ENCODE data around the gene MAP3K12.

MAP3K12 gene

GRCh38 chr12:53474077-53474476 lies 25.2 kb downstream of the MAP3K12 start:
- no peak overlapping the region for H3K4me3 ChIP-seq
- H3K36me3 ChIP-seq = peaks cover 79 to 100% (median 95%) of the 10 kb centered on the region in 3 donors
- TF ChIP-seq CTCF (IDR thresholded peaks at IDR 0.05) = no peak
- intact Hi-C loops (cut with DNase I; ENCODE audit: low total_unique reads) = no loop called here
- DNase-seq = no peak
- no peak overlapping the region for H3K27ac ChIP-seq
- H3K27me3 ChIP-seq = no peaks in the 10 kb centered on the region
- no peaks in the 10 kb centered on the region for H3K9me3 ChIP-seq
- peaks cover 0 to 42% (median 0%) of the 10 kb centered on the region in 4 donors for H3K4me1 ChIP-seq

GRCh38 chr12:53472056-53472582 lies 27.1 kb downstream of the MAP3K12 start:
- no peaks in the 10 kb centered on the region for H3K9me3 ChIP-seq
- H3K27me3 ChIP-seq = no peaks in the 10 kb centered on the region
- no peak overlapping the region for H3K4me3 ChIP-seq
- peaks cover 0 to 33% (median 0%) of the 10 kb centered on the region in 4 donors for H3K4me1 ChIP-seq
- DNase-seq = no peak
- TF ChIP-seq CTCF (IDR thresholded peaks at IDR 0.05) = no peak
- peak overlapping the region in 1 of 2 donors; percentile 33 for H3K27ac ChIP-seq
- peaks cover 95 to 100% (median 97%) of the 10 kb centered on the region in 3 donors for H3K36me3 ChIP-seq
- intact Hi-C loops (cut with DNase I; ENCODE audit: low total_unique reads) = no loop called here

GRCh38 chr12:53468282-53468681 lies 31.0 kb downstream of the MAP3K12 start:
- Histone ChIP-seq H3K27me3 (no peaks in the 10 kb centered on the region), H3K27ac (no peak overlapping the region), H3K36me3 (peaks cover 100% of the 10 kb centered on the region in 3 donors), H3K4me3 (no peak overlapping the region), H3K4me1 (peaks cover 0 to 25% (median 0%) of the 10 kb centered on the region in 4 donors), H3K9me3 (no peaks in the 10 kb centered on the region)
- TF ChIP-seq CTCF (IDR thresholded peaks at IDR 0.05) = no peak
- no peak for DNase-seq
- intact Hi-C loops (cut with DNase I; ENCODE audit: low total_unique reads) = loop anchor here (10.0 kb wide), 1 partner anchor 867 kb away; no protein-coding TSS in a partner anchor

- H3K4me1 ChIP-seq = peaks cover 0 to 21% (median 0%) of the 10 kb centered on the region in 4 donors
- DNase-seq = no peak
- H3K9me3 ChIP-seq = no peaks in the 10 kb centered on the region
- intact Hi-C loops (cut with DNase I; ENCODE audit: low total_unique reads) = loop anchor here (10.0 kb wide), 1 partner anchor 867 kb away; no protein-coding TSS in a partner anchor
- H3K27ac ChIP-seq = no peak overlapping the region
- peaks cover 100% of the 10 kb centered on the region in 3 donors for H3K36me3 ChIP-seq
- no peaks in the 10 kb centered on the region for H3K27me3 ChIP-seq
- TF ChIP-seq CTCF (IDR thresholded peaks at IDR 0.05) = no peak
- no peak overlapping the region for H3K4me3 ChIP-seq
Measured at GRCh38 chr12:53467880-53468279, 31.4 kb downstream of the MAP3K12 start.

- DNase-seq = no peak
- Histone ChIP-seq H3K4me3 (no peak overlapping the region), H3K27ac (no peak overlapping the region), H3K9me3 (no peaks in the 10 kb centered on the region), H3K4me1 (peaks cover 0 to 14% (median 0%) of the 10 kb centered on the region in 4 donors), H3K36me3 (peaks cover 100% of the 10 kb centered on the region in 3 donors), H3K27me3 (no peaks in the 10 kb centered on the region)
- intact Hi-C loops (cut with DNase I; ENCODE audit: low total_unique reads) = loop anchor here (10.0 kb wide), 1 partner anchor 868 kb away; no protein-coding TSS in a partner anchor
- no peak for TF ChIP-seq CTCF (IDR thresholded peaks at IDR 0.05)
Measured at GRCh38 chr12:53467082-53467481, 32.2 kb downstream of the MAP3K12 start.

Data from tibial artery (tissue), 4 donors.